Large intestine (tissue), 3 donors: ENCODE measurements around the gene ADCY6. TPM values are rescaled to one million over a fixed set of nuclear protein-coding genes. Genes with fewer than 3 reads are reported as not detected.

Source experiments
- DNase-seq, 2 donors: peaks; one replicate each; pipeline versions ENCODE4 v3.0.0 to v3.0.0-alpha.2; 2013
- H3K27ac ChIP-seq: one replicate; pipeline ENCODE4 v1.5.1; 2013; ENCODE audit warnings: low read length
- H3K27me3 ChIP-seq: 2 replicates; pipeline ENCODE4 v1.6.1; 2013; ENCODE audit warnings: low read length; ENCODE audit not compliant: control insufficient read depth, insufficient read depth
- H3K36me3 ChIP-seq: 2 replicates; pipeline ENCODE4 v1.6.1; 2013; ENCODE audit warnings: low read length; ENCODE audit not compliant: control insufficient read depth, insufficient read depth
- H3K4me1 ChIP-seq: one replicate; pipeline ENCODE4 v1.6.1; 2013; ENCODE audit warnings: low read length; ENCODE audit not compliant: control insufficient read depth, insufficient read depth
- H3K4me3 ChIP-seq: one replicate; pipeline ENCODE4 v1.5.1; 2013; ENCODE audit warnings: low read length
- H3K9me3 ChIP-seq: one replicate; pipeline ENCODE4 v1.6.1; 2013; ENCODE audit warnings: mild to moderate bottlenecking, low read depth, low read length, moderate library complexity; ENCODE audit not compliant: control insufficient read depth
- WGBS: methylation state at CpG from one replicate; pipeline ENCODE4 v1.1.5; 2013; ENCODE audit warnings: low lambda C conversion rate; ENCODE audit not compliant: insufficient coverage; 5-methylcytosine and 5-hydroxymethylcytosine counted together
- polyA plus RNA-seq: library from polyadenylated mRNA; unstranded; fragments of 120-200 nt; gene quantifications from one replicate; pipeline ENCODE4 v1.2.1, GENCODE V29; 2013

The ADCY6 gene
- polyA plus RNA-seq, 1 donor: 54.2 TPM

GRCh38 chr12:48782457-48783395 lies 6.2 kb downstream of the ADCY6 start:
- Histone ChIP-seq H3K27ac (no peak overlapping the region), H3K36me3 (peaks cover 23% of the 10 kb centered on the region), H3K4me3 (no peak overlapping the region), H3K4me1 (peaks cover 19% of the 10 kb centered on the region), H3K27me3 (no peaks in the 10 kb centered on the region), H3K9me3 (peaks cover 8% of the 10 kb centered on the region)
- WGBS: no CpG with 5 or more reads among the region's 63 CpGs
- DNase-seq: no peak

GRCh38 chr12:48781750-48782456 lies 7.0 kb downstream of the ADCY6 start:
- H3K4me1 ChIP-seq: peaks cover 14% of the 10 kb centered on the region
- DNase-seq: no peak
- no CpG with 5 or more reads among the region's 9 CpGs for WGBS
- H3K27ac ChIP-seq: no peak overlapping the region
- H3K4me3 ChIP-seq: no peak overlapping the region
- peaks cover 8% of the 10 kb centered on the region for H3K9me3 ChIP-seq
- H3K36me3 ChIP-seq: peaks cover 31% of the 10 kb centered on the region
- no peaks in the 10 kb centered on the region for H3K27me3 ChIP-seq

- no CpG with 5 or more reads among the region's 11 CpGs for WGBS
- Histone ChIP-seq H3K9me3 (peaks cover 8% of the 10 kb centered on the region), H3K27me3 (no peaks in the 10 kb centered on the region), H3K27ac (no peak overlapping the region), H3K36me3 (peaks cover 41% of the 10 kb centered on the region), H3K4me3 (no peak overlapping the region), H3K4me1 (peaks cover 12% of the 10 kb centered on the region)
- DNase-seq: no peak
Measured at GRCh38 chr12:48780381-48781025, 8.4 kb downstream of the ADCY6 start.

GRCh38 chr12:48779869-48780268 lies 9.0 kb downstream of the ADCY6 start:
- Histone ChIP-seq H3K27ac (no peak overlapping the region), H3K27me3 (no peaks in the 10 kb centered on the region), H3K4me1 (peaks cover 12% of the 10 kb centered on the region), H3K4me3 (no peak overlapping the region), H3K9me3 (peaks cover 8% of the 10 kb centered on the region), H3K36me3 (peaks cover 47% of the 10 kb centered on the region)
- no CpG with 5 or more reads among the region's 3 CpGs for WGBS
- peak in 1 of 2 donors; percentile 22 for DNase-seq

- peaks cover 63% of the 10 kb centered on the region for H3K36me3 ChIP-seq
- DNase-seq: no peak
- peaks cover 12% of the 10 kb centered on the region for H3K4me1 ChIP-seq
- H3K9me3 ChIP-seq: peaks cover 3% of the 10 kb centered on the region
- no peak overlapping the region for H3K27ac ChIP-seq
- H3K4me3 ChIP-seq: no peak overlapping the region
- no peaks in the 10 kb centered on the region for H3K27me3 ChIP-seq
- 80% methylated on average over 1 of the region's 16 CpGs for WGBS
Measured at GRCh38 chr12:48777501-48778400, 11.1 kb downstream of the ADCY6 start.

GRCh38 chr12:48776956-48777355 lies 11.9 kb downstream of the ADCY6 start:
- Histone ChIP-seq H3K4me1 (peaks cover 11% of the 10 kb centered on the region), H3K27me3 (no peaks in the 10 kb centered on the region), H3K4me3 (no peak overlapping the region), H3K27ac (no peak overlapping the region), H3K9me3 (no peaks in the 10 kb centered on the region), H3K36me3 (peaks cover 66% of the 10 kb centered on the region)
- no CpG with 5 or more reads among the region's 6 CpGs for WGBS
- no peak for DNase-seq

GRCh38 chr12:48775991-48776649 lies 12.8 kb downstream of the ADCY6 start:
- Histone ChIP-seq H3K36me3 (peaks cover 72% of the 10 kb centered on the region), H3K4me1 (peaks cover 7% of the 10 kb centered on the region), H3K9me3 (no peaks in the 10 kb centered on the region), H3K27ac (no peak overlapping the region), H3K4me3 (no peak overlapping the region), H3K27me3 (no peaks in the 10 kb centered on the region)
- no peak for DNase-seq
- no CpG with 5 or more reads among the region's 29 CpGs for WGBS

GRCh38 chr12:48775299-48775698 lies 13.6 kb downstream of the ADCY6 start:
- no peaks in the 10 kb centered on the region for H3K27me3 ChIP-seq
- peaks cover 2% of the 10 kb centered on the region for H3K4me1 ChIP-seq
- peaks cover 80% of the 10 kb centered on the region for H3K36me3 ChIP-seq
- DNase-seq: no peak
- WGBS: no CpG with 5 or more reads among the region's 8 CpGs
- H3K9me3 ChIP-seq: no peaks in the 10 kb centered on the region
- H3K27ac ChIP-seq: no peak overlapping the region
- no peak overlapping the region for H3K4me3 ChIP-seq

GRCh38 chr12:48774516-48774915 lies 14.4 kb downstream of the ADCY6 start:
- peaks cover 81% of the 10 kb centered on the region for H3K36me3 ChIP-seq
- no CpG with 5 or more reads among the region's 2 CpGs for WGBS

More at GRCh38 chr12:48774516-48774915, 14.4 kb downstream of the ADCY6 start:
- Histone ChIP-seq H3K27ac (no peak overlapping the region), H3K4me1 (no peaks in the 10 kb centered on the region), H3K9me3 (no peaks in the 10 kb centered on the region), H3K4me3 (no peak overlapping the region), H3K27me3 (no peaks in the 10 kb centered on the region)
- no peak for DNase-seq
